Mesothelial cell of epicardium (in vitro differentiated cells): ENCODE measurements around the gene KCNK17. TPM values are rescaled to one million over a fixed set of nuclear protein-coding genes. Genes with fewer than 3 reads are reported as not detected.

ENCODE experiments used
- DNase-seq, 2 experiments: peaks; one replicate each; pipeline ENCODE4 v3.0.0; 2021; ENCODE audit warnings: low spot score in 2 of 2; ENCODE audit not compliant: unreplicated experiment in 2 of 2
- H3K27ac Mint-ChIP-seq: 2 replicates; pipeline ENCODE4 v1.8.0; 2021; ENCODE audit warnings: mixed read lengths
- H3K27me3 Mint-ChIP-seq: 2 replicates; pipeline ENCODE4 v1.8.0; 2021; ENCODE audit warnings: low read depth, mixed read lengths
- H3K36me3 Mint-ChIP-seq: 2 replicates; pipeline ENCODE4 v1.8.0; 2021; ENCODE audit warnings: mixed read lengths
- H3K4me1 Mint-ChIP-seq: 2 replicates; pipeline ENCODE4 v1.8.0; 2021; ENCODE audit warnings: mixed read lengths
- H3K4me3 Mint-ChIP-seq: 2 replicates; pipeline ENCODE4 v1.8.0; 2021; ENCODE audit warnings: mild to moderate bottlenecking, moderate library complexity, mixed read lengths
- H3K9me3 Mint-ChIP-seq: 2 replicates; pipeline ENCODE4 v1.8.0; 2021; ENCODE audit warnings: mixed read lengths
- CTCF ChIP-seq: fragments of 200-600 bp; sonication (generic); IDR thresholded peaks from one replicate; pipeline ENCODE4 v1.5.0; 2021; ENCODE audit warnings: antibody characterized with exemption; ENCODE audit not compliant: unreplicated experiment
- total RNA-seq: library from RNA; stranded (reverse); gene quantifications from 3 replicates; pipeline ENCODE4 v1.2.1, GENCODE V29; 2021

Gene KCNK17
- total RNA-seq, 1 donor from 2014 or later: not detected

DNA sequence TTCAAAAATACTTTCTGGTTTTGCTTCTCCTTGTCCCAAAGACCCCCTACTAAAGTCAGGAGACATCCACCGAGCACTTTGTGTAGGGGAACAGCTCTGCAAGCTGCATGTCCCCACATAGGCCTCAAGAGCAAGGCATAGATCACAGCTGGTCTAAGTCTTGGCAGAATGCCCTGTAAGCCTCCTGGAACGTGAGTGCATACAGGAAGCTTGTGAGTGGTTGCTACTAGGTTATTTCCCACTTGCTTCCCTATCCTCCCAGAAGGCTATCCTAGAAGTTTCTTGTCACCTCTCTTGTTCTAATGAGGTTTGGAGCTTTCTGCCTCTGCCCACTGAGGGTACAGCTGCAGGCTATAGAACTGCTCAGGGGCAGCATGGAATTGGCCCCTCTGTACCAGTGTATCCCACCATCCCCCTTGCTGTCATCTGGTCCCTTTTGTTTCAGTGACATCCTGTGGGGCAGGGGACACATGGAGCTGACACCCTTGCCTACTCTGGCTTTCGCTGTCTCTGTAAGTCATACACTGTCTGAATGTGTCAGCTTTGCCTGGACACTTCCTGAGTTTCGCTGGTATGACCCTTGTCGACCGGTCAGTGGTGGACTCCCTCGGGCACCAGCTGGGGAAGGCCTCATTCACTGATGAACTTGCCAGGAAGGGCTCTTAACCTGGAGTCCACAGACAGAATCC, 43.9 kb upstream of the KCNK17 start:
- no peak for TF ChIP-seq CTCF

GRCh38 chr6:39353698-39354315, 39.6 kb upstream of the KCNK17 start:
- no peaks in the 10 kb centered on the region for H3K36me3 Mint-ChIP-seq
- no peak overlapping the region for H3K4me3 Mint-ChIP-seq
- peaks cover 13% of the 10 kb centered on the region for H3K27me3 Mint-ChIP-seq
- no peak overlapping the region for H3K27ac Mint-ChIP-seq
- H3K9me3 Mint-ChIP-seq: no peaks in the 10 kb centered on the region
- no peak for TF ChIP-seq CTCF
- no peak for DNase-seq
- peaks cover 11% of the 10 kb centered on the region for H3K4me1 Mint-ChIP-seq

More for the DNA sequence above, 43.9 kb upstream of the KCNK17 start:
- Mint-ChIP-seq H3K27me3 (peaks cover 2% of the 10 kb centered on the region), H3K4me1 (peaks cover 12% of the 10 kb centered on the region), H3K27ac (peak overlapping the region; percentile 43), H3K4me3 (no peak overlapping the region), H3K36me3 (no peaks in the 10 kb centered on the region), H3K9me3 (no peaks in the 10 kb centered on the region)
- peak in 1 of 2 experiments; percentile 60 for DNase-seq

GRCh38 chr6:39350723-39351505, 36.7 kb upstream of the KCNK17 start:
- H3K27me3 Mint-ChIP-seq: peaks cover 18% of the 10 kb centered on the region
- no peak overlapping the region for H3K4me3 Mint-ChIP-seq
- H3K4me1 Mint-ChIP-seq: no peaks in the 10 kb centered on the region
- no peaks in the 10 kb centered on the region for H3K9me3 Mint-ChIP-seq
- TF ChIP-seq CTCF: no peak
- no peaks in the 10 kb centered on the region for H3K36me3 Mint-ChIP-seq
- DNase-seq: no peak
- H3K27ac Mint-ChIP-seq: no peak overlapping the region

DNA sequence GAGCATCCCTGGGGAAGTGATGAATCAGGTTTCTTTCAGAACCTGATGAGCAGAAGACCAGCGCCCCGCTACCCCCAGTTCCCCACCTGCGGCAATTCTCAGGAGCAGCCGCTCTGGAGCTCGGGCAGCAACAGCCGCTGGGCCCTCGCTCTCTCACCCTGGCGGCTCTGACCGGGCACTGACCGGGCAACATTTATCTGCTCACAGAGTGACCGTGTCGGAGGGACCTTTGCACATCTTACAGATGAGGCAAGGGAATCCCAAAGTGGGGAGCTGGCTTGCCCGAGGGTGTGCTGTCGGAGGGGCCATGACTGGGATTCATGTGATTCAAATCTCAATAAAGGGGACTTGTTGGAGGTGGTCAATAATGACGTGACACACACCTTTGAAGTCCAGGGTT, 34.5 kb upstream of the KCNK17 start:
- Mint-ChIP-seq H3K4me3 (no peak overlapping the region), H3K36me3 (no peaks in the 10 kb centered on the region)
- DNase-seq: no peak

More for the DNA sequence above, 34.5 kb upstream of the KCNK17 start:
- H3K4me1 Mint-ChIP-seq: no peaks in the 10 kb centered on the region
- H3K9me3 Mint-ChIP-seq: no peaks in the 10 kb centered on the region
- no peak for TF ChIP-seq CTCF
- H3K27ac Mint-ChIP-seq: no peak overlapping the region
- peaks cover 18% of the 10 kb centered on the region for H3K27me3 Mint-ChIP-seq
